HG02973 (cell line): ENCODE measurements around the gene IL27RA.

Source experiments
- ATAC-seq: cut with Tn5 transposase; IDR thresholded peaks from one replicate; pipeline ENCODE4 v1.9.1; 2021; ENCODE audit warnings: moderate library complexity; ENCODE audit not compliant: unreplicated experiment

The IL27RA gene

GRCh38 chr19:14056741-14057356 lies 25.3 kb downstream of the IL27RA start:
- ATAC-seq: no peak

- no peak for ATAC-seq
Measured at GRCh38 chr19:14058182-14059092, 26.9 kb downstream of the IL27RA start.

- ATAC-seq: no peak
Measured at GRCh38 chr19:14059093-14059480, 27.5 kb downstream of the IL27RA start.

GRCh38 chr19:14059652-14060155 lies 28.1 kb downstream of the IL27RA start:
- ATAC-seq: no peak

- ATAC-seq: no peak
Measured at GRCh38 chr19:14061081-14061749, 29.7 kb downstream of the IL27RA start.

- no peak for ATAC-seq
Measured at GRCh38 chr19:14061751-14062557, 30.4 kb downstream of the IL27RA start, which contains the start of gene PALM3. PALM3 (minus strand) TSS chr19:14062076; CDS start chr19:14061980, 96 bp downstream.

GRCh38 chr19:14062558-14062855 lies 30.9 kb downstream of the IL27RA start:
- ATAC-seq: no peak

GRCh38 chr19:14063105-14063504 lies 31.5 kb downstream of the IL27RA start:
- ATAC-seq: no peak

- no peak for ATAC-seq
Measured at GRCh38 chr19:14066134-14066533, 34.6 kb downstream of the IL27RA start.

- ATAC-seq: no peak
Measured at GRCh38 chr19:14070268-14071050, 38.9 kb downstream of the IL27RA start.

GRCh38 chr19:14072535-14073260 lies 41.1 kb downstream of the IL27RA start, which contains the start of gene MISP3:
MISP3 (plus strand) TSS chr19:14072786; CDS start chr19:14073310, 524 bp downstream.
- no peak for ATAC-seq

- ATAC-seq: peak; percentile 44
Measured at GRCh38 chr19:14073261-14073924, 41.8 kb downstream of the IL27RA start.

GRCh38 chr19:14073925-14074838 lies 42.6 kb downstream of the IL27RA start:
- ATAC-seq: no peak

GRCh38 chr19:14078411-14078810 lies 46.8 kb downstream of the IL27RA start:
- ATAC-seq: no peak

- peak; percentile 60 for ATAC-seq
Measured at GRCh38 chr19:14080887-14081796, 49.6 kb downstream of the IL27RA start.

- ATAC-seq: peak; percentile 14
Measured at GRCh38 chr19:14081797-14082674, 50.5 kb downstream of the IL27RA start.
